HG02973 (cell line): ENCODE measurements around the gene FOXD2.
"Not testable (repeated sequence)": the region's sequence is repeated elsewhere in the genome, so short reads cannot be mapped to it uniquely, and the experiment has no call there.

Experiments
- ATAC-seq: cut with Tn5 transposase; IDR thresholded peaks from one replicate; pipeline ENCODE4 v1.9.1; 2021; ENCODE audit warnings: moderate library complexity; ENCODE audit not compliant: unreplicated experiment

The FOXD2 gene

GRCh38 chr1:47439017-47439818 is 1.4 kb downstream of the FOXD2 start:
- ATAC-seq = no peak

GRCh38 chr1:47439819-47440598 is 2.2 kb downstream of the FOXD2 start:
- no peak for ATAC-seq

- ATAC-seq = no peak
Measured at GRCh38 chr1:47440599-47441081, 2.8 kb downstream of the FOXD2 start.

DNA sequence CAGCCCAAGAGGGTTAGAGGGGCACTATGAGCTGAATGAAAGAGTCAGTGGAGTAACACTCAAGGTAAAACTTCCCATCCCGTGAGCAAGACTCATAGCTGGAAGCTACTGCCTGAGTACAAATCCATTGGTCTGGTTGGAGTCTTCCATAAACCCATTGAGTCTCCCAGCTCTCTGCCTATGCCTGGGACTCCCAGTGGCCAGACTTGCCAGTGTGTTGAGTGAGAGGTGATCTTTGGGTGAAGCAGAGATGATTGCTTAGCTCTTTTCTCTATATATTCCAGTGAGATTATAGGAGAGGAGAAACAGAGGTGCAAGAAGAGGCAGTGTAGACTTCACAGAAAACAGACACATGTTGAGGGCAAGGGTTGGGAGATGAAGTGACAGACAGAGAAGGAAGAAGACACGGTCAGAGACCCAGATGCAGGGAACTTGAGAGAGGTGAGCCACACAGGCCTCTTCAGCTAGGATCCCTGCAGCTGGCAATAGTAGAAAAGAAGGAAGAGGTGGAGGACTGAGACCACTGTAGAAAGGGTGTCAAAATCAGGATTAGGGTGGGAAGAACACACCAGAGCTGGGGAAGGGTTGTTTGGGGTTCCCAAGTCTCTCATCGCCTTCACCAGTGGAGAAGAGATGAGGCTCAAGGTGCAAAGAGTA is 3.7 kb downstream of the FOXD2 start:
- no peak for ATAC-seq

DNA sequence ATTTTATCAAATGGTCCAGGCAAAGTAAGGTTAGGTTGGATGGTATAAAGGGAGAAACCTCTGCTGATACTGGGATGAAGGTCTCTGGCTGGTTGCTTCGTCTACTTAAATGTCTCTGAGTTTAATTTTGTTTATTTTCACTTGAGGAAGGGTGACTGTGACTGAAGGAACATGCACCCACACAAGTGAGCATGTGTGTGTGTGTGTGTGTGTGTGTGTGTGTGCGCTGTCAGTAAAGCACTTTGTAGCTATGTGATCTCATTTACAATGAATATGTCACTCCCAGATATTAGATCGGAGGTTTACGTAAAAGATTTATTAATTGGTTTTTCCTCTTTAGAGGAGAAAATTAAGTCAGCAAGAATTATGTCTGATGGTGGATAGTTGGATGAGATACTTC is 4.4 kb downstream of the FOXD2 start:
- ATAC-seq = no peak

DNA sequence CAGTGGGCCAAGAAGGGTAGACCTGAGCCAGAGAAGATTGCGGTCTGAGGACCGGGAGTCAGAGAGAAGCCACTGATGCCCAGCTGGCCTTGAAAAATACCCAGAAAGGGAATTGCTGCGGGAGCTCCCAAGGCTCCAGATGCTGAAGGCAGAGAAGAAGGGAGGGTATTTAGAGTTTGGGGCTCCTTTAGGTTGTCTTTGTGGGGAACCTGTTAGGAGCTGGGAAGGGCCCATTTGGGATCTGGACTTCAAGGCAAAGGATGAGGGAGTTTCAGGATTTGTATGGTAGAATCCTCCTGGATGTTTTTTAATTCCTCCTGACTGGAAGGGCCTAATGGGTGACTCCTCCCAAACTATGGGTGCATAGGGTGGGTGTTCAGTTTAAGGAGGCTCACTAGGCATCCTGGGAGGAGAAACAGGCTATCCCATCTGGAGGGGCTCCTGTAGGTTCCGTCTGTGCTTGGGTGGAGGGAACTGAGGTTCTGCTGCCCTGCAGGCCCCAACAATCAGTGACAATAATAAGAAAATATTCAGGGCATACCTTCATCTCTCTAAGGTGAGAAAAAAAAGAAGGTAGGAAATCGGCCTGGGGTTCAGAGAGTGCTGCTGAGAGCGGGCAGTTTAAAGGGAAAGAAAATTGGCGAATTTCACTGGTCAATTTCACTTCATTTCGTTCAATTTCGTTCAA is 5.1 kb downstream of the FOXD2 start:
- ATAC-seq = no peak

GRCh38 chr1:47443530-47444296 is 5.9 kb downstream of the FOXD2 start:
- ATAC-seq = no peak

GRCh38 chr1:47444297-47444561 is 6.4 kb downstream of the FOXD2 start:
- no peak for ATAC-seq

- ATAC-seq = no peak
Measured at GRCh38 chr1:47444562-47445465, 7.0 kb downstream of the FOXD2 start.

DNA sequence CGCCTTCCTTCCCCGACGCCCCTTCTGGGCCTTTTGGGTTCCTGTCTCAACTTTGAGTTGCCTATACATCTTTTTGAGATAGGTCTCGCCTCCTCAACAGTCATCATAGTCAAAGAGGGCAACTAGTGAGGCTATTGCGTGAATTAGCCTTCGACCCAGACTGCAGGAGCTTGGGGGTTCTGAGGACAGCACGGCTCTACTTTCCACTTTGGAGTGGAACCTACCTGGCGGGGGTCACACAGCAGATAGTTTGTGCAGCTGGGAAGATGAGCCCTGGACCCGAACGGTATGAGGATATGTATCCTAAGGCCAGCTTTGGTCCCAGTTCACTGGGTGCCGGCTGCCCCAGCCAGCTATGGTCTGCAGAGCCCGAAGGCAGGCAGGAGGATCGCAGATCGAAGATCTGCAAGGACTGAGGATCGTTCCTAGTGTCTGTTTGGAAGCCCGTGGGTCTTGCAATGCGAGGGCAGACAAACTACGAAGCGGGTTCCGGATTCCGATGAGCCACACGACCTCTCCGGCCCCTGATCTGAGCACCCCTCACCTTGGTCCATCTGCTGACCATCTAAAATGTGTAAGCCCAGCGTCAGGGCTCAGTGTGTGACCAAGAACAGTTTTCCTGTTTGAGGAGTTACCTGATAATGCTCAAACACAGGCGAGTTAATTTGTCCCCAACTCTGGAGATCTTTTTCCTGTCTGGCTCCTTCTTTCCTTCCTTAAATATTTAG is 8.1 kb downstream of the FOXD2 start:
- no peak for ATAC-seq

DNA sequence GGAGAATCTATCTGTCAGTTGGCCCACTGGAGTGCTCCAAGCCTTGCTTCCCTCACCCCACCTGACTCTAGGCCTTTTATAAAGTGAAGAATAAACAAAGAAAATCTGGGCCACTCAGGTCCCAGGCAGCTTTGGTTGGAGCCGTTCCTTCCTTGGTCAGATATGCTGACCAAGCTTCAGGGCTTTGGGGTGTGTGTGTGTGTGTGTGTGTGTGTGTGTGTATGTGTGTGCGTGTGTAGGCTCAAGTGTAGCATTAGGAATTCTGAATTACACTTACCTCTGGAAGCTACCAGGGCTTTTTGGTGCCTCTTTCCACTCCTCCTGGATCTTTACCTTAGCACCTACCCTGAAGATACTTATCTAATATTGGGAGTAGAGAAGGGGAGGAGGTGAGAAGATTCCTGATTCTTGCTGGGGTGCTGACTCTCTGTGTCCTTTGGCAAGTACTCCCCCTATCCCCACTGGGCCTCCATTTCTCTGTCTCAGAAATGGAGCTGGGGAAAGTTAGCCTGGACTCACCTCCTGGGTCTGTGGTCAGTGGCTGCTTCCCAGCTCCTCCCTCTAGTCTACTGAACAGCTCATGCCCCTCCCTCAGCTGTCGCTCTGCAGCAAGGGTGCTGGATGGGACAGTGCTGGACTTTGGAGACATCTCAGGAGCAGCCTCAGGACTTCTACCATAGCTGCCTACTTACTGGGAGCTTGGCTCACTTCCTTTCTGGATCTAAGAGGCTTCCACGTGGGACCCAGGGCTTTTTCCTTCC is 10.8 kb downstream of the FOXD2 start:
- no peak for ATAC-seq

DNA sequence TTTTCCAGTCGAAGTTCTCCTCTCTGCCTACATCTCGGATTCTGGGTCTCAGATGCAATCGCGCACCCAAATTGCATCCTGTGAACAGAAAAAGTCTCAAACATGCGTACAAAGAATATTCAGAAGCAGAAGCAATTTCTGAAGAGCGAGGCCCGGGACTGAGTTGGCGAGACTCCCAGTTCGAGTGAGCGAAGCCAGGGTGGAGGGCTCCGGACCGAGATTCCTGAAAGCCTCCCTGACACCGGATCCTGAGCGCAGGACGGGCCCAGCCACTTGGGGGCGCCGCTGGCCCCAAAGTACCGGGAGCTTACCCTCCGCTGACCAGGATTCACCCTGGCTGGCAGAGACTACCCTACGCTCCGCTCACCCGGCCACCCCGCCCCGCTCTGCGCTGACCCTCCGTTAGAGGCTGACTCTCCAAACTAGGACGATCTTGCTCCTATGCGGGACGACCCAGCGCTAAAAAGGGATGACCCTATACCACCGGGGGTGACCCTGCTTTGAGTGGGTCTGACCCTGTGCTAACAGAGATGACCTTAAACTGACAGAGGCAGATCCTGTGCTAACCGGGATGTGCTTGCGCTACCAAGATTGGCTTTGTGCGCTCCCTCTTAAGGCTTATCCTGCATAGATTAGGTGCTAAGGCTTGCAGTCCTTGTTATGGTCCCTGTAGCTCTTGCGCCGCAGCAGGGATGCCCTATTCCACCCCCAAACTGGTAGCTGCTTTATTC is 12.1 kb downstream of the FOXD2 start:
- ATAC-seq = no peak

GRCh38 chr1:47450606-47451005 is 12.8 kb downstream of the FOXD2 start:
- ATAC-seq = no peak

GRCh38 chr1:47452426-47452825 is 14.6 kb downstream of the FOXD2 start:
- no peak for ATAC-seq

- not testable (repeated sequence) for ATAC-seq
Measured at GRCh38 chr1:47453910-47454309, 16.1 kb downstream of the FOXD2 start.

- no peak for ATAC-seq
Measured at GRCh38 chr1:47456250-47456649, 18.4 kb downstream of the FOXD2 start.

GRCh38 chr1:47457547-47457946 is 19.7 kb downstream of the FOXD2 start:
- not testable (repeated sequence) for ATAC-seq
